OCI-LY3 (cell line): ENCODE data around the gene OAS2.

Experiments used
- CTCF ChIP-seq: fragments of 200-600, 300-600 bp; sonication (generic); IDR thresholded peaks from 2 replicates; pipeline ENCODE4 v1.5.1; 2014; ENCODE audit warnings: antibody characterized with exemption, low read length, low read depth
- EZH2phosphoT487 ChIP-seq: fragments of 200-600 bp; shearing (Covaris generic); IDR thresholded peaks from 2 replicates; pipeline ENCODE4 v1.6.1; 2018; ENCODE audit warnings: antibody characterized with exemption, mixed run types, low read depth

DNA sequence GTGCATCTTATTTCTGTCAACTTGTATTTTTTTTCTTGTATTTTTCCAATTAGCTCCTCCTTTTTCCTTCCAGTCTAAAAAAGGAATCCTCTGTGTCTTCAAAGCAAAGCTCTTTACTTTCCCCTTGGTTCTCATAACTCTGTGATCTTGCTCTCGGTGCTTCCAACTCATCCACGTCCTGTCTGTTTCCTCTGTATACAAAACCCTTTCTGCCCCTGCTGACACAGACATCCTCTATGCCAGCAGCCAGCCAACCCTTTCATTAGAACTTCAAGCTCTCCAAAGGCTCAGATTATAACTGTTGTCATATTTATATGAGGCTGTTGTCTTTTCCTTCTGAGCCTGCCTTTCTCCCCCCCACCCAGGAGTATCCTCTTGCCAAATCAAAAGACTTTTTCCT is 32.4 kb downstream of the OAS2 start:
- TF ChIP-seq CTCF (no peak), EZH2phosphoT487 (no peak)
